HG03432 (cell line): Measurements from ENCODE around the gene RNASET2.
"Not testable (repeated sequence)": the region's sequence is repeated elsewhere in the genome, so short reads cannot be mapped to it uniquely, and the experiment has no call there.

Experiments
- ATAC-seq: cut with Tn5 transposase; IDR thresholded peaks from one replicate; pipeline ENCODE4 v1.9.1; 2021; ENCODE audit warnings: mild to moderate bottlenecking, moderate library complexity; ENCODE audit not compliant: unreplicated experiment

RNASET2 gene

GRCh38 chr6:166905013-166905412, 51.3 kb downstream of the RNASET2 start:
- no peak for ATAC-seq

GRCh38 chr6:166904101-166904746, 52.1 kb downstream of the RNASET2 start:
- no peak for ATAC-seq

- no peak for ATAC-seq
These were observed 52.9 kb downstream of the RNASET2 start for GRCh38 chr6:166903500-166903899.

GRCh38 chr6:166903027-166903426, 53.3 kb downstream of the RNASET2 start:
- ATAC-seq, result no peak

GRCh38 chr6:166902211-166902755, 54.1 kb downstream of the RNASET2 start:
- ATAC-seq, result no peak

GRCh38 chr6:166901626-166902025, 54.7 kb downstream of the RNASET2 start:
- no peak for ATAC-seq

GRCh38 chr6:166900956-166901607, 55.3 kb downstream of the RNASET2 start:
- no peak for ATAC-seq

GRCh38 chr6:166900130-166900708, 56.1 kb downstream of the RNASET2 start:
- ATAC-seq, result no peak

GRCh38 chr6:166898910-166899309, 57.4 kb downstream of the RNASET2 start:
- ATAC-seq, result no peak

GRCh38 chr6:166894614-166895013, 61.7 kb downstream of the RNASET2 start:
- not testable (repeated sequence) for ATAC-seq

GRCh38 chr6:166892472-166892871, 63.9 kb downstream of the RNASET2 start:
- not testable (repeated sequence) for ATAC-seq

GRCh38 chr6:166886773-166887172, 69.6 kb downstream of the RNASET2 start:
- not testable (repeated sequence) for ATAC-seq

- ATAC-seq, result not testable (repeated sequence)
These were observed 71.4 kb downstream of the RNASET2 start for GRCh38 chr6:166884958-166885357.

GRCh38 chr6:166879594-166879993, 76.8 kb downstream of the RNASET2 start:
- ATAC-seq, result no peak
